Measurements from ENCODE around the gene NEB.

GRCh38 chr2:151757861-151758260 is 23.6 kb upstream of the NEB start:
- no peak for TF ChIP-seq CTCF (IDR thresholded peaks at IDR 0.05)
- no peak for TF ChIP-seq EZH2 (IDR thresholded peaks at IDR 0.05; ENCODE audit: borderline replicate concordance, insufficient read depth, low read depth, low read length, poor library complexity, severe bottlenecking)
